ENCODE data around the gene ZNF783.
"Not testable (repeated sequence)": the region's sequence is repeated elsewhere in the genome, so short reads cannot be mapped to it uniquely, and the experiment has no call there.

Gene ZNF783

GRCh38 chr7:149261829-149262617 lies at the start of gene ZNF783:
TSS of gene ZNF783 (plus strand) at chr7:149262196. CDS start at chr7:149262334, 138 bp downstream.
- DNase-seq, result peak; percentile 90

GRCh38 chr7:149214020-149214720 lies 47.8 kb upstream of the ZNF783 start:
- DNase-seq, result no peak

GRCh38 chr7:149216402-149216801 lies 45.6 kb upstream of the ZNF783 start:
- DNase-seq, result no peak

GRCh38 chr7:149217570-149217969 lies 44.4 kb upstream of the ZNF783 start:
- DNase-seq, result no peak

GRCh38 chr7:149218469-149219420 lies 43.3 kb upstream of the ZNF783 start:
- no peak for DNase-seq

GRCh38 chr7:149220534-149220933 lies 41.5 kb upstream of the ZNF783 start:
- no peak for DNase-seq

- DNase-seq, result no peak
Measured at GRCh38 chr7:149223176-149223575, 38.8 kb upstream of the ZNF783 start.

- DNase-seq, result no peak
Measured at GRCh38 chr7:149223761-149224160, 38.2 kb upstream of the ZNF783 start.

- no peak for DNase-seq
Measured at GRCh38 chr7:149224352-149224751, 37.6 kb upstream of the ZNF783 start.

GRCh38 chr7:149225106-149225505 lies 36.9 kb upstream of the ZNF783 start:
- DNase-seq, result no peak

GRCh38 chr7:149225656-149226055 lies 36.3 kb upstream of the ZNF783 start:
- DNase-seq, result no peak

- DNase-seq, result not testable (repeated sequence)
Measured at GRCh38 chr7:149226366-149226765, 35.6 kb upstream of the ZNF783 start.

- no peak for DNase-seq
Measured at GRCh38 chr7:149226840-149227494, 35.0 kb upstream of the ZNF783 start.

- no peak for DNase-seq
Measured at GRCh38 chr7:149228831-149229471, 33.0 kb upstream of the ZNF783 start.

GRCh38 chr7:149229526-149229925 lies 32.5 kb upstream of the ZNF783 start:
- DNase-seq, result no peak

GRCh38 chr7:149232362-149232761 lies 29.6 kb upstream of the ZNF783 start:
- no peak for DNase-seq

- not testable (repeated sequence) for DNase-seq
Measured at GRCh38 chr7:149233655-149234204, 28.3 kb upstream of the ZNF783 start.

- DNase-seq, result no peak
Measured at GRCh38 chr7:149237502-149237901, 24.5 kb upstream of the ZNF783 start.

- DNase-seq, result no peak
Measured at GRCh38 chr7:149238051-149238450, 23.9 kb upstream of the ZNF783 start.

- peak; percentile 89 for DNase-seq
Measured at GRCh38 chr7:149239345-149240143, 22.5 kb upstream of the ZNF783 start, which contains the start of gene ZNF212. TSS of gene ZNF212 (plus strand) at chr7:149239651. CDS start at chr7:149239779, 128 bp downstream.

GRCh38 chr7:149240637-149241036 lies 21.4 kb upstream of the ZNF783 start:
- DNase-seq, result no peak

Measured in CD4-positive, alpha-beta T cell treated with Interleukin-10 for 1 hour (primary cell).